Activated naive CD8-positive, alpha-beta T cell treated with anti-CD3 and anti-CD28 coated beads for 36 hours (primary cell): ENCODE measurements around the gene MNT. TPM values are rescaled to one million over a fixed set of nuclear protein-coding genes. Genes with fewer than 3 reads are reported as not detected.

Source experiments
- DNase-seq: peaks from one replicate; pipeline ENCODE4 v3.0.0; 2021
- H3K27ac Mint-ChIP-seq: one replicate; pipeline ENCODE4 v1.8.0; 2022; ENCODE audit warnings: mild to moderate bottlenecking, moderate library complexity, mixed read lengths
- H3K27me3 Mint-ChIP-seq: one replicate; pipeline ENCODE4 v1.8.0; 2022; ENCODE audit warnings: mild to moderate bottlenecking, mixed read lengths
- H3K36me3 Mint-ChIP-seq: one replicate; pipeline ENCODE4 v1.8.0; 2021; ENCODE audit warnings: mild to moderate bottlenecking, mixed read lengths
- H3K4me1 Mint-ChIP-seq: one replicate; pipeline ENCODE4 v1.8.0; 2021; ENCODE audit warnings: mixed read lengths
- H3K4me3 Mint-ChIP-seq: one replicate; pipeline ENCODE4 v1.8.0; 2022; ENCODE audit warnings: mild to moderate bottlenecking, moderate library complexity, mixed read lengths
- H3K9me3 Mint-ChIP-seq: one replicate; pipeline ENCODE4 v1.8.0; 2022; ENCODE audit warnings: mixed read lengths
- total RNA-seq, 2 experiments: library from RNA; stranded (reverse); gene quantifications; one replicate each; pipeline ENCODE4 v1.2.3, GENCODE V29; 2021

Gene MNT
- total RNA-seq, 2 experiments from 2014 or later = 23.8 to 25.6 TPM

DNA sequence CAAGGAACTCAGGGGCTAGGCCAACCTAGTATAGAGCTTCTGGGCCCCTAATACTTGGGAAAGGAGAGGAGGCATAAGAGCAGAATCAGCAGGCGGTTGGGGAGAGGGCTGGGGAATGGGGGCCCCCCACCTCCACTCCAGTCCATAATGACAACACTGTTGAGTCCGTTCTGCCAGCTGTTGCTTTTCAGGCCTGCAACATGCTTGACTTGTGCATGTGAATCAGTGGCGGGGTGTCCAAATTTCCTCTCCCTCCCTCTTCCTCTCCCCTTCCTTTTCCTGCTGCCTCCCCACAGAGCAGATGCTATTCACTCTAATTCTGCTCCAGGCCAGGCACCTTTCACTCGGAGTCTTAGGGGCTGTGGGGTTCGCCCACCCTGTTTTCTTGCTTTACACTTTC, 31.8 kb downstream of the MNT start:
- Mint-ChIP-seq H3K9me3 (no peaks in the 10 kb centered on the region), H3K27me3 (no peaks in the 10 kb centered on the region)

DNA sequence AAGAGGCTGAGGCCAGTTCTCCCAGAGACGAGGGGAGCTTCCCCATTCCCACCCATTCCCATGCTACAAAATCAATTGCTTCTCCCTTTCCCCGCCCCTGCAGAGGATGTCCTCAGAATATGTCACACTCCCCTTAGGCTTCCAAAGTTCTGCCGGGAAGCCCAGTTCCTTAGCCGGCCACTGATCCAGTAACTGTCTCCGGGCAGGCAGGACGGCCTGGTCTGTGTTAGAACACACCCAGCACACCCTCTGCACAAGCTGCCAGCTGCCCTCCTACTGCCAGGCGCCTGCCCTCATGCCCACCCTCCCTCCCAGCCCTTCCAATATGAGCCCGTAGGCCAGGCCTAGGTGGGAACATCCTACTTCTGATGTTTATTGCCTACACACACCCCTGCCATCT, 32.5 kb downstream of the MNT start:
- Mint-ChIP-seq H3K27me3 (no peaks in the 10 kb centered on the region), H3K4me3 (no peak overlapping the region), H3K9me3 (no peaks in the 10 kb centered on the region), H3K27ac (no peak overlapping the region), H3K4me1 (no peaks in the 10 kb centered on the region), H3K36me3 (no peaks in the 10 kb centered on the region)
- no peak for DNase-seq

More for the DNA sequence above, 31.8 kb downstream of the MNT start:
- DNase-seq = no peak
- Mint-ChIP-seq H3K36me3 (no peaks in the 10 kb centered on the region), H3K4me1 (no peaks in the 10 kb centered on the region), H3K4me3 (no peak overlapping the region), H3K27ac (no peak overlapping the region)

DNA sequence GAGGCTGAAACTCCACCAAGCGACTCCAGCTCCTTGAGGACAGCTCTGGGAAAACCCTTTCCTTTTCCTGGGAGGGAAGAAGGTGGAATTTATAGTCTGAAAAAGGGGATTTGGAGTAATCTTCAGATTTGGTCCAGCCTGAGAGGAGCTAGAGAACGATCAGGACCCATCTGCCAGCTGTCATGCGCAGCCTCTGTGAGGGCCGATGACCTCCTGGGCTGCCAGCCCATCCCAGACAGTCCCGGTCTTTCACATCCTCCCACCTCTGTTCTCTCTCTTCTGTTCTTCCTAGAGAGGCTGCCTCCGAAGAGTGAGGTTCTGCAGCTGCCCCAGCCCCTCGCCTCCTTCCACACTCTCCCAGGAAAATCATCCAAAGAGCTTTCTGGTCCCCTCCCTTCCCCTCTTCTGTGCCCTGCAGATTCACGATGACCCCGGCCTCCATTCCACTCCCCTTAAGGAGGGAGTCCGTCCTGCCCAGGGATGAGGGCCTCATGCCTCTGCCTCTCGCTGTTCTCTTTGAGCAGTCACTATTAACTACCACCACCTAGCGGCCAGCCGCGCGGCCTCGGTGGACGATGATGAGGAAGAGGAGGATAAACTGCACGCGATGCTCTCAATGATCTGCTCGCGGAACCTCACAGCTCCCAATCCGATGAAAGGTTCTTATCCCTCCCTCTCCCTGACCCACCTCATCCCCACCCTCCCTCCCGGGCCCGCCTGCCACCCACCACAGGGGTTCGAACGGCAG, 33.9 kb downstream of the MNT start:
- Mint-ChIP-seq H3K36me3 (peaks cover 3% of the 10 kb centered on the region), H3K27ac (no peak overlapping the region), H3K4me1 (no peaks in the 10 kb centered on the region), H3K27me3 (no peaks in the 10 kb centered on the region), H3K4me3 (no peak overlapping the region), H3K9me3 (no peaks in the 10 kb centered on the region)
- no peak for DNase-seq

DNA sequence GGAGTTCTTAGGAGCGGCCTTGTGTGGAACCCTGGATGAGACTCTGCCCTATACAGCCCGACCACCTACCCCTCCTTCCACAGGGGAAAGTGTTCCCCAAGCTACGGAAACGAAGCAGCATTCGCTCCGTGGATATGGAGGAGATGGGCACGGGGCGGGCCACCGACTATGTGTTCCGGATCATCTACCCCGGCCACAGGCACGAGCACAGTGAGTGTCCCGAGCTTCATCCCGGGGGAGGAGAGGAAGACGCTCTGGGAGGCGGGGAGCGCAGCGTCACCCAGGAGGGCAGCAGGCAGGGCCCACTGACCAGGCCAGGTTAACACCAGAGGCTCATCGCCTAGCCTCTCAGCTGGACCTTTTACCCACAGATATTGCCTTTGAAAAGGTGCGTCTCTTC, 35.7 kb downstream of the MNT start:
- H3K4me1 Mint-ChIP-seq = no peaks in the 10 kb centered on the region
- no peak overlapping the region for H3K27ac Mint-ChIP-seq
- H3K36me3 Mint-ChIP-seq = peaks cover 3% of the 10 kb centered on the region
- no peaks in the 10 kb centered on the region for H3K9me3 Mint-ChIP-seq
- no peaks in the 10 kb centered on the region for H3K27me3 Mint-ChIP-seq
- H3K4me3 Mint-ChIP-seq = no peak overlapping the region
- DNase-seq = no peak

DNA sequence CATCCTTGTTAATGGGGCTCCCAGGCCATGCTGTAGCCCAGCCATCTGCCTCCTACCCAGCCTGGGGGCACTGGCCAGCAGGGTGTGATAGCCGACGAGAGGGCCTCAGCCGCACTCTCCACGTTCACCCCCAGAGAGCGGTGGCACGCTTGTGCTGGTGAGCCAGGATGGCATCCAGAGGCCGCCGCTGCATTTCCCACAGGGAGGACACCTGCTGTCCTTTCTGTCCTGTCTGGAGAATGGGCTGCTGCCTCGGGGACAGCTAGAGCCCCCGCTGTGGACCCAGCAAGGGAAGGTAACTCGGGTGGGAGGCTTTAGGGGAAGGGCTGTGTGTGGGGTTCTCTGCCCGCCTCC, 36.1 kb downstream of the MNT start:
- Mint-ChIP-seq H3K9me3 (no peaks in the 10 kb centered on the region), H3K4me1 (no peaks in the 10 kb centered on the region), H3K27ac (no peak overlapping the region), H3K36me3 (peaks cover 3% of the 10 kb centered on the region), H3K4me3 (no peak overlapping the region), H3K27me3 (no peaks in the 10 kb centered on the region)
- no peak for DNase-seq

DNA sequence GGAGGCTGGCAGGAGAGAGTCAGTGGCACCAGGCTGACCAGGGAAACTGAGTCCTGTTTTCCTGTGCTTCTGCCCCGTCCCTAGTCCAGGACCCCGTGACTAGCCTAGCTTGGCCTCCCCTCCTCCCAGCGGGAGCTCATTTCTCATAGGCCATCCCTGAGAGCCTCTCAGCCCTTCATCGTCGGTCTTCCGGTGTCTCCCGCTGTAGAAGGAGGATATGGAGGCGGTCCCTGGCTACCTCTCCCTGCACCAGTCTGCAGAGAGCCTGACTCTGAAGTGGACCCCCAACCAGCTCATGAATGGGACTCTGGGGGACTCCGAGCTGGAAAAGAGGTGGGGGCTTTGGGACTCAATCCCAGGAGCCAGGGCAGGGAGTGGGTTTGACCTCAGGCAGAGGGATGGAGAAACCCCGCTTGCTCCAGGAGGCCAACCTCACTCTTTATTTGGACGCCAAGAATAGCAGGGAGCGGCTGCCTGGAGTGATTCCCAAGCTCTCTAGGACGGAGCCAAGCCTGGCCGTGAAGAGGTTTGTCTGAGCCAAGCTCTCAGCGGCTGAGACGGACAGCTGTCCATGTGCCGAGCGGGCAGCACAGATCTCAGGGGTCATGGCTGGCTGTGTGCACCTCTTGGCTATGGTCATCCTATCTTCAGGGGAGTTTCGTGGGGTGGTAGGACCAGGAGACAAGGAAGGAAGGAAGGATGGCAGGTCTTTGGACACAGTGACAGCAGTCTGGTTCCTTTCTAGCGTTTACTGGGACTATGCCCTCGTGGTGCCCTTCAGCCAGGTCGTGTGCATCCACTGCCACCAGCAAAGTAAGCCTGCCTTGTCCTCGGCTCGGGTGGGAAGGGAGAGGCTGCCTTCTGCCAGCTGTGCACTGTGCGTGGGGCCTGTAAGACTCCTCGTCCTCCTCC, 36.8 kb downstream of the MNT start:
- Mint-ChIP-seq H3K27ac (no peak overlapping the region), H3K36me3 (peaks cover 3% of the 10 kb centered on the region), H3K4me3 (no peak overlapping the region), H3K9me3 (no peaks in the 10 kb centered on the region), H3K27me3 (no peaks in the 10 kb centered on the region), H3K4me1 (no peaks in the 10 kb centered on the region)
- no peak for DNase-seq

DNA sequence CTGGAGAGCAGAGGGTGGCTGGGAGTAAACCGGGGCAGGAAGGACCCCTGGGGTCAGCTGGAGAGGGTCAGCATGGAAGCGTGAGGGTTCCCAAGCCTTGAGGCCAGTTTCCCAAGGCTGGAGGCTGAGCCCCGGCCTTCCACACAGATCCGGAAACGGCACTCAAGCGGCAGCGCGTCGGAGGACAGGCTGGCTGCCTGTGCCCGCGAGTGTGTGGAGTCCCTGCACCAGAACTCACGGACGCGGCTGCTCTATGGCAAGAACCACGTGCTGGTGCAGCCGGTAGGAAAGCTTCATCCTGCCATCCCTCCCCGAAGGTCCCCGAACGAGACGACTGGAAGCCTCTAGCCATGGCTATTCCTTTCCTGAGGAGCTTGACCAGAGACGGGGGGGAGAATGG, 37.5 kb downstream of the MNT start:
- Mint-ChIP-seq H3K36me3 (peaks cover 3% of the 10 kb centered on the region), H3K4me1 (no peaks in the 10 kb centered on the region), H3K9me3 (no peaks in the 10 kb centered on the region), H3K4me3 (no peak overlapping the region), H3K27me3 (no peaks in the 10 kb centered on the region), H3K27ac (no peak overlapping the region)
- no peak for DNase-seq

DNA sequence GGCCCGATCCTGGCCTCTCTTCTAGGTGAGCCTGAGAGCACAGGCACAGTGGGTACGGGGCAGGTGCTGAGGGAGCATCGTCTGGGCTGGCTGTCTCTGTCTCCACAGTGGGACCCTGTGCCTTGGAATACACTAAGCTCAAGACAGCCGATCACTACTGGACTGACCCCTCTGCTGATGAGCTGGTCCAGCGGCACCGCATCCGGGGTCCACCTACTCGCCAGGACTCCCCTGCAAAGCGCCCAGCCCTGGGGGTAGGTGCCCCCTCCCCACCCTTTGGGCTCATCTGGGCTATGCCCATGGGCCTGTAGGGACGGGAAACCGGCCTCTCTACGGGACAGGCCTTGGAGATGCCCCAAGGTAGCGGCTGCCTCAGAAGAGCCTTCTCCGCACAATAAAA, 38.0 kb downstream of the MNT start:
- no peaks in the 10 kb centered on the region for H3K9me3 Mint-ChIP-seq
- H3K36me3 Mint-ChIP-seq = peaks cover 3% of the 10 kb centered on the region
- no peaks in the 10 kb centered on the region for H3K27me3 Mint-ChIP-seq
- H3K27ac Mint-ChIP-seq = no peak overlapping the region
- no peak overlapping the region for H3K4me3 Mint-ChIP-seq
- DNase-seq = no peak
- H3K4me1 Mint-ChIP-seq = no peaks in the 10 kb centered on the region

DNA sequence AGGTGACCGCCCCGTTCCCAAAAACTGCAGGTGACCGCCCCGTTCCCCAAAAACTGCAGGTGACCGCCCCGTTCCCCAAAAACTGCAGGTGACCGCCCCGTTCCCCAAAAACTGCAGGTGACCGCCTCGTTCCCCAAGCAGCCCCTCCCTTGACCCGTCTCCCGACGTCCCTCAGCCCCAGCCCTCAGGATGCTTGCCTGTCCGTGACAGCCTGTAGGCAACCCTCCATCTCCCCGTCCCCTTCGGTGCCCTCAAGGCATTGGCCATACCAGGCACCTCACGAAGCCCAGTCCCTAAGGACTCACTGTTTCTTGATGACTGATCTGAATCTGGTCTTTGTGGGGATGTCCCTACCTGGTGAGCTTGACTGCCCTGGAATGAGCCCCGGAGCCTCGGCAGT, 38.4 kb downstream of the MNT start:
- no peaks in the 10 kb centered on the region for H3K27me3 Mint-ChIP-seq
- DNase-seq = no peak
- H3K4me1 Mint-ChIP-seq = no peaks in the 10 kb centered on the region
- no peak overlapping the region for H3K4me3 Mint-ChIP-seq
- H3K36me3 Mint-ChIP-seq = peaks cover 6% of the 10 kb centered on the region
- no peaks in the 10 kb centered on the region for H3K9me3 Mint-ChIP-seq
- H3K27ac Mint-ChIP-seq = no peak overlapping the region

DNA sequence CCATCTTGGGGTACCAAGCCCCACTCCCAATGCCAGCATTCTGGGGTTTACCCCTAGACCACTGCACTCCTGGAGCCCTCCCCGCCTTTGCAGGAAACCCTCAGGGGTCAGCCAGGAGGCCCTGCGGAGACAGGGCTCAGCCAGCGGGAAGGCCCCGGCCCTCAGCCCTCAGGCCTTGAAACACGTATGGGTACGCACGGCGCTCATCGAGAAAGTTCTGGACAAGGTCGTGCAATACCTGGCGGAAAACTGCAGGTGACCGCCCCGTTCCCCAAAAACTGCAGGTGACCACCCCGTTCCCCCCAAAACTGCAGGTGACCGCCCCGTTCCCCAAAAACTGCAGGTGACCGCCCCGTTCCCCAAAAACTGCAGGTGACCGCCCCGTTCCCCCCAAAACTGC, 38.8 kb downstream of the MNT start:
- no peaks in the 10 kb centered on the region for H3K9me3 Mint-ChIP-seq
- H3K27ac Mint-ChIP-seq = no peak overlapping the region
- H3K27me3 Mint-ChIP-seq = no peaks in the 10 kb centered on the region
- H3K4me1 Mint-ChIP-seq = no peaks in the 10 kb centered on the region
- no peak overlapping the region for H3K4me3 Mint-ChIP-seq
- H3K36me3 Mint-ChIP-seq = peaks cover 6% of the 10 kb centered on the region
- DNase-seq = no peak

DNA sequence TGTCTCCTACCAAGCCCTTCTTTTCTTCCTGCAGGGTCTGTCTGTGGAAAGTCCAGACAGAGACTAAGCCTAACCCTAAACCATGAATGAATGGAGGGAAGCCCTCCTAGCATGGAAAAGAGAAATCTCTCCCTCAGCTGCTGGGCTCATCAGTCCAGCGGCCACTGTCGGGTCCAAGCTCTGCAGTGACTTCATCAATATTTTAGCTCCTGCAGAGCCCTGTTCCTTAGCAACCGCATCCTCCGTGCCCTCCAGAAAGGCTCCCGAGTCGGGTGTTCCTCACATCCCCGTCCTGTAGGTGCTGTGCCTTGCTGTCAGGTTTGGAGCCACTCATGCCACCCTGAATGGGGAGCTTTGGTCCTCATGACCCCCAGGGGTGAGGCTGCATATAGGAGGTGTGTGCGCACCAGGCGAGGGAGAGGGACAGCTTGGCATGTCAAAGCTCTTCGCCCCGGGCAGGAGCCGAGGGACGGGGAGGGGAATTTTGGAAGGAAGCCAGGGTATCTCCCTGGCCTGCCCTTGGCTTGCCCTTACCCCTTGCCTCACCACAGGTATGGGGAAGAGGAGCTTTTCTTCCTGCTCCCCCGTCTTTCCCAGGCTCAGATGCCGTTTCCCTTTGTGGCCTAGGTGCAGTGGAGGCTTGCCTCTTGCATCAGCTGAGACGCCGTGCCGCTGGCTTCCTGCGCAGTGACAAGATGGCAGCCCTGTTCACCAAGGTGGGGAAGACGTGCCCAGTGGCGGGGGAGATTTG, 39.7 kb downstream of the MNT start:
- no peak for DNase-seq
- H3K4me1 Mint-ChIP-seq = no peaks in the 10 kb centered on the region
- peaks cover 6% of the 10 kb centered on the region for H3K36me3 Mint-ChIP-seq
- H3K4me3 Mint-ChIP-seq = no peak overlapping the region
- H3K9me3 Mint-ChIP-seq = no peaks in the 10 kb centered on the region
- no peaks in the 10 kb centered on the region for H3K27me3 Mint-ChIP-seq
- H3K27ac Mint-ChIP-seq = no peak overlapping the region

DNA sequence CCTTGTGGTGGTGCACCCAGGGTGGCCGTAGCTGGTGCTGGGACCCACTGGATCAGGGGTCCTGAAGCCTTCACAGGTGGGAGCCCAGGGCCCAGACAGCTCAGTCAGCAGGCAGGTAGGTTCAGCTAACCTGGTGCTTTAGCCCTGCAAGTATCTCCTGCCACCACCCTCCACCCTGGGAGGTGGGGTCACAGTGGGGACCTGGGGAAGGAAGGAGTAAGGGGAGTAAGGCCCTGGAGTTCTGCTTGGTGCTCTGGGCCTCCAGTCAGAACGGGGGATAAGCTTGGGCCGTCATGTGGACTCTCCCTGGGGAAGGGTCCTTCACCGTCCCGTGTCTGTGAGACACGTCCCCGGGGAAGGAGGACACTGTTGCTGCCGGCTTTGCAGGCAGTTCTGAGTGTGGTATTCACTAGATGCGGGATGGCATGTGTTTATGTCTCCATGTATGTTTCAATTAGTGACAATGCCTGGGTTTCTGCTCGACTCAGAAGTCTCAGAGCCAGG, 42.9 kb downstream of the MNT start:
- Mint-ChIP-seq H3K9me3 (no peaks in the 10 kb centered on the region), H3K4me3 (no peak overlapping the region), H3K4me1 (peaks cover 16% of the 10 kb centered on the region), H3K27me3 (no peaks in the 10 kb centered on the region), H3K36me3 (peaks cover 6% of the 10 kb centered on the region), H3K27ac (no peak overlapping the region)
- DNase-seq = no peak

DNA sequence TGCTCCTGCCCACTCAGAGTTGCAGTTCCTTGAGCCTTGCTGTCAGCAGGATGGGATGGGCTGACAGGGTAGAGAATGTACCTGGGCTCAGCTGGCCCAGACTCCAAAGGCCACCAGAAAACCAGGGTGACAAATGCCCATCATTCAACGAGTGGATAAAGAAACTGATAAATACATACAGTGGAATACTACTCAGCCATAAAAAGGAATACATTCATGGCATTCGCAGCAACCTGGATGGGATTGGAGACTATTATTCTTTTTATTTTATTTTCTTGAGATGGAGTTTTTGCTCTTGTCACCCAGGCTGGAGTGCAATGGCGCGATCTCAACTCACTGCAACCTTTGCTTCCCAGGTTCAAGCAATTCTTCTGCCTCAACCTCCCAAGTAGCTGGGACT, 43.6 kb downstream of the MNT start:
- H3K27ac Mint-ChIP-seq = no peak overlapping the region
- H3K4me3 Mint-ChIP-seq = no peak overlapping the region
- DNase-seq = no peak
- peaks cover 3% of the 10 kb centered on the region for H3K36me3 Mint-ChIP-seq
- no peaks in the 10 kb centered on the region for H3K9me3 Mint-ChIP-seq
- peaks cover 18% of the 10 kb centered on the region for H3K4me1 Mint-ChIP-seq
- no peaks in the 10 kb centered on the region for H3K27me3 Mint-ChIP-seq

DNA sequence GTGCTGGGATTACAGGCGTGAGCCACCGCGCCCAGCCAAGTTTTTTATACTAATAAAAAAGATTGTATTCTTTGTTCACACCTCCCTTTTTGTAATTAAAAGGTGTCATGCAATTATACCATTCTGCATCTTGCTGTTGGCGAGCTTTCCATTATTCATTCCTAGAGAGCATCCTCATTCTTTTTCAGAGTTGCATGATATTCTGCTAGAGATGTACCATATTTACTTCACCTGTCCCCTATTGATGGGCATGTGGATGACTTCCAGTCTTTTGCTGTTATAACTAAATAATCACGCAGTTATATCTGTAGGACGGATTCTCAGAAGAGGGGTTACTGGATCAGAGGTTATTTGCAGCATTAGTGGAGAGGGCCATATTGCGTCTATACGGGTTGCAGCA, 46.5 kb downstream of the MNT start:
- peaks cover 3% of the 10 kb centered on the region for H3K36me3 Mint-ChIP-seq
- no peak overlapping the region for H3K27ac Mint-ChIP-seq
- no peak for DNase-seq
- H3K4me1 Mint-ChIP-seq = peaks cover 18% of the 10 kb centered on the region
- no peak overlapping the region for H3K4me3 Mint-ChIP-seq
- H3K9me3 Mint-ChIP-seq = no peaks in the 10 kb centered on the region
- H3K27me3 Mint-ChIP-seq = no peaks in the 10 kb centered on the region

DNA sequence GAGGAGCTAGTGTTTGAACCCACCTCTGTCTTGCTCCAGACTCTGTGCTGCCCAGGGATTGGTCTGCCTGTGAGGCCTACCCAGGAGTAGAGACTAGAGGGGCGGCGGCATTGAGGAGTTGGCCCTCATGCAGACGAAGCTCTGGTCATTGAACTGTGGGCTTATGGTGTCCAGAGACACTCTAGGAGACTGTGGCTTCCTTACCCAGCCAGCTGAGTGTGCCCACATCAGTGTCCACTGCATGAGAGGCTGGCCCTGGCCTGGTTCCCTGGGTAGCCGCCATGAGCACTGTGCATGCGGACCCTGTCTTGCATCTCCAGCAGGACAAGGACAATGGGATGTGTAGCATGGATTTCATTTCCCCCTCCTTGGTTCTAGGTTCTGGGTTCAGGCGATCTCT, 49.6 kb downstream of the MNT start:
- no peaks in the 10 kb centered on the region for H3K36me3 Mint-ChIP-seq
- DNase-seq = no peak
- H3K4me1 Mint-ChIP-seq = peaks cover 18% of the 10 kb centered on the region
- no peaks in the 10 kb centered on the region for H3K27me3 Mint-ChIP-seq
- no peak overlapping the region for H3K4me3 Mint-ChIP-seq
- H3K9me3 Mint-ChIP-seq = no peaks in the 10 kb centered on the region
- H3K27ac Mint-ChIP-seq = no peak overlapping the region
